ENCODE data around the gene ARID3A. TPM values are rescaled to one million over a fixed set of nuclear protein-coding genes. Genes with fewer than 3 reads are reported as not detected.

Gene ARID3A
- polyA plus RNA-seq, 1 donor, result 11.4 TPM

- DNase-seq (ENCODE audit: low read depth), result no peak
Measured at GRCh38 chr19:988081-988480, 62.2 kb downstream of the ARID3A start.

GRCh38 chr19:988510-988909, 62.7 kb downstream of the ARID3A start:
- DNase-seq (ENCODE audit: low read depth), result no peak

GRCh38 chr19:989381-990081, 63.7 kb downstream of the ARID3A start:
- DNase-seq (ENCODE audit: low read depth), result no peak

- no peak for DNase-seq (ENCODE audit: low read depth)
Measured at GRCh38 chr19:990119-990571, 64.3 kb downstream of the ARID3A start.

- no peak for DNase-seq (ENCODE audit: low read depth)
Measured at GRCh38 chr19:990746-991145, 64.9 kb downstream of the ARID3A start.

GRCh38 chr19:991174-991931, 65.5 kb downstream of the ARID3A start:
- no peak for DNase-seq (ENCODE audit: low read depth)

- no peak for DNase-seq (ENCODE audit: low read depth)
Measured at GRCh38 chr19:991932-992669, 66.3 kb downstream of the ARID3A start.

- no peak for DNase-seq (ENCODE audit: low read depth)
Measured at GRCh38 chr19:992670-993055, 66.8 kb downstream of the ARID3A start.

GRCh38 chr19:993361-993830, 67.6 kb downstream of the ARID3A start:
- no peak for DNase-seq (ENCODE audit: low read depth)

- no peak for DNase-seq (ENCODE audit: low read depth)
Measured at GRCh38 chr19:993831-994393, 68.1 kb downstream of the ARID3A start.

- DNase-seq (ENCODE audit: low read depth), result no peak
Measured at GRCh38 chr19:994516-994915, 68.7 kb downstream of the ARID3A start.

- no peak for DNase-seq (ENCODE audit: low read depth)
Measured at GRCh38 chr19:995051-995827, 69.4 kb downstream of the ARID3A start.

- DNase-seq (ENCODE audit: low read depth), result no peak
Measured at GRCh38 chr19:996051-996838, 70.4 kb downstream of the ARID3A start.

- no peak for DNase-seq (ENCODE audit: low read depth)
Measured at GRCh38 chr19:998064-998463, 72.2 kb downstream of the ARID3A start.

- DNase-seq (ENCODE audit: low read depth), result no peak
Measured at GRCh38 chr19:999379-999719, 73.5 kb downstream of the ARID3A start.

- no peak for DNase-seq (ENCODE audit: low read depth)
Measured at GRCh38 chr19:1000095-1000494, 74.3 kb downstream of the ARID3A start, which contains the start of gene GRIN3B. Gene GRIN3B, plus strand, starts transcription at chr19:1000419. Its CDS starts 19 bp downstream, at chr19:1000438.

GRCh38 chr19:1000591-1001537, 75.0 kb downstream of the ARID3A start:
- no peak for DNase-seq (ENCODE audit: low read depth)

GRCh38 chr19:1001538-1002166, 75.8 kb downstream of the ARID3A start:
- no peak for DNase-seq (ENCODE audit: low read depth)

- DNase-seq (ENCODE audit: low read depth), result no peak
Measured at GRCh38 chr19:1002600-1002999, 76.8 kb downstream of the ARID3A start.
